ENCODE measurements around the gene C11orf42. TPM values are rescaled to one million over a fixed set of nuclear protein-coding genes. Genes with fewer than 3 reads are reported as not detected.

Gene C11orf42
- total RNA-seq, 1 donor from 2014 or later = not detected

- Mint-ChIP-seq H3K27ac (ENCODE audit: unreplicated experiment) (peak overlapping the region; percentile 90), H3K9me3 (ENCODE audit: unreplicated experiment) (no peaks in the 10 kb centered on the region), H3K4me1 (ENCODE audit: unreplicated experiment) (peaks cover 37% of the 10 kb centered on the region), H3K36me3 (ENCODE audit: low read depth, unreplicated experiment) (peaks cover 35% of the 10 kb centered on the region), H3K27me3 (ENCODE audit: unreplicated experiment) (peaks cover 10% of the 10 kb centered on the region), H3K4me3 (ENCODE audit: unreplicated experiment) (peak overlapping the region; percentile 61)
- peak; percentile 15 for DNase-seq (ENCODE audit: low spot score)
- TF ChIP-seq CTCF (IDR thresholded peaks at IDR 0.05; ENCODE audit: unreplicated experiment) = no peak
Measured at GRCh38 chr11:6219359-6219758, 14.0 kb downstream of the C11orf42 start.

GRCh38 chr11:6223854-6224253 is 18.5 kb downstream of the C11orf42 start:
- no peaks in the 10 kb centered on the region for H3K27me3 Mint-ChIP-seq (ENCODE audit: unreplicated experiment)
- TF ChIP-seq CTCF (IDR thresholded peaks at IDR 0.05; ENCODE audit: unreplicated experiment) = no peak
- H3K4me1 Mint-ChIP-seq (ENCODE audit: unreplicated experiment) = peaks cover 40% of the 10 kb centered on the region
- no peak overlapping the region for H3K4me3 Mint-ChIP-seq (ENCODE audit: unreplicated experiment)
- no peak for DNase-seq (ENCODE audit: low spot score)
- H3K36me3 Mint-ChIP-seq (ENCODE audit: low read depth, unreplicated experiment) = peaks cover 19% of the 10 kb centered on the region
- H3K27ac Mint-ChIP-seq (ENCODE audit: unreplicated experiment) = no peak overlapping the region
- no peaks in the 10 kb centered on the region for H3K9me3 Mint-ChIP-seq (ENCODE audit: unreplicated experiment)

- DNase-seq (ENCODE audit: low spot score) = no peak
- no peaks in the 10 kb centered on the region for H3K9me3 Mint-ChIP-seq (ENCODE audit: unreplicated experiment)
- H3K27me3 Mint-ChIP-seq (ENCODE audit: unreplicated experiment) = no peaks in the 10 kb centered on the region
- no peak overlapping the region for H3K27ac Mint-ChIP-seq (ENCODE audit: unreplicated experiment)
- H3K4me1 Mint-ChIP-seq (ENCODE audit: unreplicated experiment) = peaks cover 35% of the 10 kb centered on the region
- no peak for TF ChIP-seq CTCF (IDR thresholded peaks at IDR 0.05; ENCODE audit: unreplicated experiment)
- peaks cover 15% of the 10 kb centered on the region for H3K36me3 Mint-ChIP-seq (ENCODE audit: low read depth, unreplicated experiment)
- H3K4me3 Mint-ChIP-seq (ENCODE audit: unreplicated experiment) = no peak overlapping the region
Measured at GRCh38 chr11:6224421-6224820, 19.1 kb downstream of the C11orf42 start.

GRCh38 chr11:6225024-6225423 is 19.7 kb downstream of the C11orf42 start:
- Mint-ChIP-seq H3K9me3 (ENCODE audit: unreplicated experiment) (no peaks in the 10 kb centered on the region), H3K27me3 (ENCODE audit: unreplicated experiment) (no peaks in the 10 kb centered on the region), H3K4me1 (ENCODE audit: unreplicated experiment) (peaks cover 33% of the 10 kb centered on the region), H3K4me3 (ENCODE audit: unreplicated experiment) (no peak overlapping the region), H3K27ac (ENCODE audit: unreplicated experiment) (no peak overlapping the region), H3K36me3 (ENCODE audit: low read depth, unreplicated experiment) (peaks cover 11% of the 10 kb centered on the region)
- DNase-seq (ENCODE audit: low spot score) = no peak
- no peak for TF ChIP-seq CTCF (IDR thresholded peaks at IDR 0.05; ENCODE audit: unreplicated experiment)

GRCh38 chr11:6225896-6226295 is 20.5 kb downstream of the C11orf42 start:
- Mint-ChIP-seq H3K36me3 (ENCODE audit: low read depth, unreplicated experiment) (peaks cover 11% of the 10 kb centered on the region), H3K27ac (ENCODE audit: unreplicated experiment) (peak overlapping the region; percentile 25), H3K4me3 (ENCODE audit: unreplicated experiment) (no peak overlapping the region), H3K4me1 (ENCODE audit: unreplicated experiment) (peaks cover 28% of the 10 kb centered on the region), H3K27me3 (ENCODE audit: unreplicated experiment) (no peaks in the 10 kb centered on the region), H3K9me3 (ENCODE audit: unreplicated experiment) (no peaks in the 10 kb centered on the region)
- TF ChIP-seq CTCF (IDR thresholded peaks at IDR 0.05; ENCODE audit: unreplicated experiment) = no peak
- DNase-seq (ENCODE audit: low spot score) = no peak
